Measurements from ENCODE around the gene POU2AF1.

GRCh38 chr11:111408789-111409727, 30.0 kb upstream of the POU2AF1 start:
- TF ChIP-seq FOXJ3 (CRISPR knock-in tag; IDR thresholded peaks at IDR 0.05; ENCODE audit: borderline replicate concordance) (no peak), FOXK1 (CRISPR knock-in tag; IDR thresholded peaks at IDR 0.05) (no peak), CBFB (CRISPR knock-in tag; IDR thresholded peaks at IDR 0.05; ENCODE audit: low read depth) (no peak), CTCF (IDR thresholded peaks at IDR 0.05) (no peak), FOXP1 (CRISPR knock-in tag; IDR thresholded peaks at IDR 0.05; ENCODE audit: borderline replicate concordance) (no peak), ATF3 (CRISPR knock-in tag; conservative IDR thresholded peaks at IDR 0.05) (no peak), ZNF512 (CRISPR knock-in tag; IDR thresholded peaks at IDR 0.05; ENCODE audit: borderline replicate concordance) (no peak), NR3C1 (CRISPR knock-in tag; conservative IDR thresholded peaks at IDR 0.05; ENCODE audit: low read depth) (no peak), MAX (CRISPR knock-in tag; IDR thresholded peaks at IDR 0.05) (no peak), CDX4 (CRISPR knock-in tag; IDR thresholded peaks at IDR 0.05; ENCODE audit: borderline replicate concordance) (no peak), FOXP4 (CRISPR knock-in tag; IDR thresholded peaks at IDR 0.05) (no peak), STAT6 (CRISPR knock-in tag; conservative IDR thresholded peaks at IDR 0.05; ENCODE audit: low read depth) (no peak), USF2 (CRISPR knock-in tag; IDR thresholded peaks at IDR 0.05) (no peak)
